Measurements from ENCODE around the gene LCE1D. TPM values are rescaled to one million over a fixed set of nuclear protein-coding genes. Genes with fewer than 3 reads are reported as not detected.

Gene LCE1D
- total and polyA plus RNA-seq, 2 of the 13 experiments (the other 11 are each of a cell fraction or from before 2014, with no cell fraction given), result not detected

GRCh38 chr1:152801333-152801732 is 4.8 kb downstream of the LCE1D start:
- H3K27ac ChIP-seq (ENCODE audit: extremely low read length, insufficient read depth, low read length), result no peak overlapping the region
- H3K27me3 ChIP-seq (ENCODE audit: control insufficient read depth in 1 of 2, insufficient read depth in 2 of 2, low read length in 2 of 2), result no peaks in the 10 kb centered on the region
- H3K4me1 ChIP-seq (ENCODE audit: insufficient read depth, low read length), result no peaks in the 10 kb centered on the region
- H3K9ac ChIP-seq (ENCODE audit: insufficient read depth, low read depth, low read length), result no peak overlapping the region
- 0% methylated on average over 1 of the region's 1 CpG for WGBS (ENCODE audit: low lambda C conversion rate)
- H3K36me3 ChIP-seq (replicated peaks in 1 of 2; ENCODE audit: control insufficient read depth in 1 of 2, insufficient read depth in 2 of 2, low read length in 2 of 2), result no peaks in the 10 kb centered on the region
- H3K4me2 ChIP-seq (ENCODE audit: low read depth, low read length), result no peak overlapping the region
- ChIA-PET CTCF (ENCODE audit: low intra/inter-chr PET ratio, low total read pairs) (no interaction called here), POLR2A (no interaction called here)
- no peaks in the 10 kb centered on the region for H4K20me1 ChIP-seq (ENCODE audit: insufficient read depth, low read length)
- intact Hi-C loops (cut with micrococcal nuclease; ENCODE audit: unreplicated experiment), result no loop called here
- FAIRE-seq (no peak), ATAC-seq (no peak), DNase-seq (ENCODE audit: low spot score) (no peak)
- no peaks in the 10 kb centered on the region for H3K9me3 ChIP-seq (ENCODE audit: low read length)
- no TSS peak for BruUV-seq (replicated peaks)
- TF ChIP-seq IRF1 (CRISPR knock-in tag; IDR thresholded peaks at IDR 0.05; ENCODE audit: low read depth) (no peak), SRY (CRISPR knock-in tag; IDR thresholded peaks at IDR 0.05) (no peak), MAFF (IDR thresholded peaks at IDR 0.05; ENCODE audit: low read depth, low read length) (peak; percentile 73), MAFK (conservative IDR thresholded peaks at IDR 0.05 in 1 of 2, IDR thresholded peaks at IDR 0.05 in 1 of 2; ENCODE audit: low read length in 2 of 2) (peak; percentile 69 to 79), RBAK (CRISPR knock-in tag; IDR thresholded peaks at IDR 0.05) (no peak)
- in situ Hi-C loops (cut with HindIII; ENCODE audit: extremely low pct_ligation_motif_present, low pct_unique_long_range_greater_than_20kb), result no loop called here
- no peak overlapping the region for H3K4me3 ChIP-seq (replicated peaks in 1 of 3; ENCODE audit: insufficient read depth in 1 of 3, low read depth in 2 of 3, low read length in 3 of 3)
- H3K79me2 ChIP-seq (ENCODE audit: insufficient read depth, low read length), result no peaks in the 10 kb centered on the region
- no peak overlapping the region for H2AFZ ChIP-seq (ENCODE audit: low read length)

- FAIRE-seq (no peak), DNase-seq (ENCODE audit: low spot score) (no peak), ATAC-seq (no peak)
- Histone ChIP-seq H2AFZ (ENCODE audit: low read length) (no peak within 1 kb of the TSS), H4K20me1 (ENCODE audit: insufficient read depth, low read length) (no peaks in the 10 kb centered on the region), H3K27me3 (ENCODE audit: control insufficient read depth in 1 of 2, insufficient read depth in 2 of 2, low read length in 2 of 2) (no peaks in the 10 kb centered on the region; a peak in 1 of 5 replicates), H3K9me3 (ENCODE audit: low read length) (no peaks in the 10 kb centered on the region), H3K27ac (ENCODE audit: extremely low read length, insufficient read depth, low read length) (no peak within 1 kb of the TSS), H3K4me3 (replicated peaks in 1 of 3; ENCODE audit: insufficient read depth in 1 of 3, low read depth in 2 of 3, low read length in 3 of 3) (no peak within 1 kb of the TSS), H3K79me2 (ENCODE audit: insufficient read depth, low read length) (no peaks in the 10 kb centered on the region), H3K4me2 (ENCODE audit: low read depth, low read length) (no peak within 1 kb of the TSS), H3K9ac (ENCODE audit: insufficient read depth, low read depth, low read length) (no peak within 1 kb of the TSS), H3K4me1 (ENCODE audit: insufficient read depth, low read length) (no peaks in the 10 kb centered on the region), H3K36me3 (replicated peaks in 1 of 2; ENCODE audit: control insufficient read depth in 1 of 2, insufficient read depth in 2 of 2, low read length in 2 of 2) (no peaks in the 10 kb centered on the region)
- intact Hi-C loops (cut with micrococcal nuclease; ENCODE audit: unreplicated experiment), result no loop called here
- POLR2A ChIA-PET, result no interaction called here
- CTCF ChIA-PET (ENCODE audit: low intra/inter-chr PET ratio, low total read pairs), result no interaction called here
- 0% methylated on average over 3 of the region's 3 CpGs for whole genome bisulfite sequencing (ENCODE audit: low lambda C conversion rate)
- in situ Hi-C loops (cut with HindIII; ENCODE audit: extremely low pct_ligation_motif_present, low pct_unique_long_range_greater_than_20kb), result no loop called here
- BruUV-seq (replicated peaks), result no TSS peak
- TF ChIP-seq AGO2 (optimal IDR thresholded peaks at IDR 0.05; ENCODE audit: low read depth, low read length) (no peak), ARNT (IDR thresholded peaks at IDR 0.05) (no peak), NR2F2 (IDR thresholded peaks at IDR 0.05; ENCODE audit: borderline replicate concordance, low read depth) (no peak), ZNF629 (CRISPR knock-in tag; conservative IDR thresholded peaks at IDR 0.05) (no peak), ZXDC (CRISPR knock-in tag; IDR thresholded peaks at IDR 0.05) (no peak), GFI1 (CRISPR knock-in tag; IDR thresholded peaks at IDR 0.05; ENCODE audit: borderline replicate concordance) (no peak), ZNF784 (CRISPR knock-in tag; IDR thresholded peaks at IDR 0.05; ENCODE audit: borderline replicate concordance) (no peak), IKZF4 (CRISPR knock-in tag; IDR thresholded peaks at IDR 0.05; ENCODE audit: borderline replicate concordance, low read depth, not compliant biosample characterization) (no peak), MZF1 (CRISPR knock-in tag; IDR thresholded peaks at IDR 0.05; ENCODE audit: borderline replicate concordance) (no peak), ZNF296 (CRISPR knock-in tag; conservative IDR thresholded peaks at IDR 0.05) (no peak), ZSCAN9 (CRISPR knock-in tag; IDR thresholded peaks at IDR 0.05; ENCODE audit: borderline replicate concordance) (no peak)
Measured at GRCh38 chr1:152806576-152806975, 10.1 kb downstream of the LCE1D start, which contains the start of gene LCE1C. Gene LCE1C, minus strand, starts transcription at chr1:152806651. Its CDS starts 1,173 bp downstream, at chr1:152805478.

All from HepG2 (cell line).